ENCODE data around the gene PXYLP1. TPM values are rescaled to one million over a fixed set of nuclear protein-coding genes. Genes with fewer than 3 reads are reported as not detected.
A peak's percentile ranks its signal among the peaks of the same experiment; 100 is the strongest.

Gene PXYLP1
- total RNA-seq, 1 donor from 2014 or later, result 17.2 TPM

DNA sequence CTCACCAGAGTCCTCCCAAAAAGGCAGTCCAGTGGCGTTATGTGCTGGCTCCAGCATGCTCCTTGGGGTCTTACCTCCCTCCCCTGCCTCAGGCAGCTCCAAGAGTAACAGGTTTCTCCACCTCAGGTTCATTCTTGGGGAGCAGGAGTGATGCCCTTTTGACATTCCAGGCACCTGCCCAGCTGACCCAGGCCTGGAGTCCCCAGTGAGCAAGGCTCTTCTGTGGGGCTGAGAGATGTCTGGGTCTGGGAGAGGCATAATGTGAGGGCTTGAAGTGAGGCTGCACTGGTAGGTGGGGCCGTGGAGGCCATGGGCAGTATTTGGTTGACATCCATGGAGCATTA lies 15.3 kb downstream of the PXYLP1 start:
- Histone ChIP-seq H3K27me3 (ENCODE audit: control insufficient read depth in 3 of 3, insufficient read depth in 3 of 3, low read length in 3 of 3) (no peaks in the 10 kb centered on the region), H3K36me3 (ENCODE audit: control insufficient read depth in 3 of 3, insufficient read depth in 3 of 3, low read length in 3 of 3) (no peaks in the 10 kb centered on the region), H3K27ac (ENCODE audit: low read depth, low read length) (peak overlapping the region; percentile 64), H3K4me3 (ENCODE audit: low read length in 3 of 3) (no peak overlapping the region), H3K9ac (ENCODE audit: low read depth in 1 of 3, low read length in 3 of 3) (peak overlapping the region in 1 of 3 donors; percentile 55), H3K9me3 (ENCODE audit: control insufficient read depth in 3 of 3, low read length in 3 of 3) (no peaks in the 10 kb centered on the region), H3K4me1 (ENCODE audit: control insufficient read depth in 3 of 3, insufficient read depth in 3 of 3, low read length in 3 of 3) (peaks cover 28 to 33% (median 32%) of the 10 kb centered on the region in 3 donors)

DNA sequence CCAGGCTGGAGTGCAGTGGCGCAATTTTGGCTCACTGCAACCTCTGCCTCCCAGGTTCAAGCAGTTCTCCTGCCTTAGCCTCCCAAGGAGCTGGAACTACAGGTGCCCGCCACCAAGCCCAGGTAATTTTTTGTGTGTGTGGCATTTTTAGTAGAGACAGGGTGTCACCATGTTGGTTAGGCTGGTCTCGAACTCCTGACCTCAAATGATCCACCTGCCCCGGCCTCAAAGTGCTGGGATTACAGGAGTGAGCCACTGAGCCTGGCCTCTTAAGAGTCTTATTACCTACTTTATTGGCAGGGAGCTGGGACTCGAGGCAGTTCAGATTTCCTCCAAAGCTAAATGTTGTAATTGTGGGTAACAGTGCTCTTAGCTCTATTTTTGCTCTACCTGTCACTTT lies 16.4 kb downstream of the PXYLP1 start:
- H3K27ac ChIP-seq (ENCODE audit: low read depth, low read length), result no peak overlapping the region
- H3K4me3 ChIP-seq (ENCODE audit: low read length in 3 of 3), result no peak overlapping the region
- peaks cover 19 to 22% (median 20%) of the 10 kb centered on the region in 3 donors for H3K4me1 ChIP-seq (ENCODE audit: control insufficient read depth in 3 of 3, insufficient read depth in 3 of 3, low read length in 3 of 3)
- H3K27me3 ChIP-seq (ENCODE audit: control insufficient read depth in 3 of 3, insufficient read depth in 3 of 3, low read length in 3 of 3), result no peaks in the 10 kb centered on the region
- H3K9ac ChIP-seq (ENCODE audit: low read depth in 1 of 3, low read length in 3 of 3), result no peak overlapping the region
- no peaks in the 10 kb centered on the region for H3K36me3 ChIP-seq (ENCODE audit: control insufficient read depth in 3 of 3, insufficient read depth in 3 of 3, low read length in 3 of 3)
- no peaks in the 10 kb centered on the region for H3K9me3 ChIP-seq (ENCODE audit: control insufficient read depth in 3 of 3, low read length in 3 of 3)

DNA sequence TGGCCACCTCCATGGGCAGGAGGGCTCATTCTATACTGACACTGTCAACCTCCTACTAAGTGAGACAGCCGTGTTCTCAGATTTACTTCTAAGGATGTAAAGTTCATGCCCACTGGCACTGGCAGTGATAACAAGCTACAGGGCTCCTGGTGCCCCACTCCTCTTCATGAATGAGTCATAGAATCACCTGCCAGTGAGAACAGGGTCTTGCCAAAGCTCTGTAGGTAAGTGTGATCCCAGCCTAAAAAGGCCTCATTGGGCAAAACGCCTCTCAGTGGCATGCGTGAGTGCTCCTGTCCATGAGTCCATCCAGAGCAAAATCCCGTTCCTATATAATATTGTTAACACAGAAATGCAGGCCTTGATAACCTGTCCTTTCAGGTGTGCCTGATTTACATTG lies 17.4 kb downstream of the PXYLP1 start:
- no peak overlapping the region for H3K27ac ChIP-seq (ENCODE audit: low read depth, low read length)
- H3K9me3 ChIP-seq (ENCODE audit: control insufficient read depth in 3 of 3, low read length in 3 of 3), result no peaks in the 10 kb centered on the region
- no peak overlapping the region for H3K9ac ChIP-seq (ENCODE audit: low read depth in 1 of 3, low read length in 3 of 3)

DNA sequence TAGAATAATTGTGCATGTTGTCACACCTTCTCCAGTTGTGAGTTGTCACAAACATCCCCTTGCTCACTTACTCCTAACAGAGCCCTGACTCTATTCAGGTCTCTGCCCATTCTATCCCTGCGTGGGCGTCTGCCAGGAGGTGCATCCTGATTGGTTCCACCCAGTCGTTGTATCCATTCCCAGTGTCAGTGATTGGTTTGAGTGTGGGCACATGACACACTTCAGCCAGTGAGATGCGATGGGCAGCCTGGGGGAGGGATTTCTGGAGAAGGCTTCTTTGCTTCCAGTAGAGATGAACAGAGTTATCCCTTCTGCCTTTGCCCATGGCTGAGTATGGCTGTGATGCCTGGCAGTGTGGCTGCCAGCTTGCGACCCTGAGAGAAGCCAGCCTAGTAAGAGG lies 18.7 kb downstream of the PXYLP1 start:
- no peaks in the 10 kb centered on the region for H3K9me3 ChIP-seq (ENCODE audit: control insufficient read depth in 3 of 3, low read length in 3 of 3)
- H3K36me3 ChIP-seq (ENCODE audit: control insufficient read depth in 3 of 3, insufficient read depth in 3 of 3, low read length in 3 of 3), result no peaks in the 10 kb centered on the region
- H3K4me3 ChIP-seq (ENCODE audit: low read length in 3 of 3), result no peak overlapping the region
- H3K27me3 ChIP-seq (ENCODE audit: control insufficient read depth in 3 of 3, insufficient read depth in 3 of 3, low read length in 3 of 3), result no peaks in the 10 kb centered on the region
- H3K4me1 ChIP-seq (ENCODE audit: control insufficient read depth in 3 of 3, insufficient read depth in 3 of 3, low read length in 3 of 3), result peaks cover 18 to 19% (median 19%) of the 10 kb centered on the region in 3 donors
- no peak overlapping the region for H3K27ac ChIP-seq (ENCODE audit: low read depth, low read length)
- H3K9ac ChIP-seq (ENCODE audit: low read depth in 1 of 3, low read length in 3 of 3), result no peak overlapping the region

More for the DNA sequence above, 17.4 kb downstream of the PXYLP1 start:
- no peaks in the 10 kb centered on the region for H3K27me3 ChIP-seq (ENCODE audit: control insufficient read depth in 3 of 3, insufficient read depth in 3 of 3, low read length in 3 of 3)
- no peak overlapping the region for H3K4me3 ChIP-seq (ENCODE audit: low read length in 3 of 3)
- H3K4me1 ChIP-seq (ENCODE audit: control insufficient read depth in 3 of 3, insufficient read depth in 3 of 3, low read length in 3 of 3), result peaks cover 17 to 19% (median 18%) of the 10 kb centered on the region in 3 donors
- no peaks in the 10 kb centered on the region for H3K36me3 ChIP-seq (ENCODE audit: control insufficient read depth in 3 of 3, insufficient read depth in 3 of 3, low read length in 3 of 3)

DNA sequence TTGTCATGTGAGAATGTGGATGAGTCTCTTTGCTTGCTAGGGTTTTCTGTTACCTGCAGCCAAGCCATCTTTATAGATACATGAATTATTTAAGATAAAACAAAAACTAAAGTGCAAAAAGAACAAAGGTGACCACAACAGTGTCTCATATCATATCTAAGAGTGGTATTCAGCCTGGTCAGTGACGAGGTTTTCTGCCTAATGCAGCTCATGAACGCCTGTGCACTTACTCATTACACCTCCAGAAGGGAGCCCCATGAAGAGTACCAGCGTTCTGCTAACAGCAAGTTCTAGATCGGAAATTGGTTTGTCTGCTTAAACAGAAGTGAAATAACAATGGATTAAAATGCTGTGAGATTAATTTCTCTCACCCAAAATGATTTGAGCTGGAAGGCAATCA lies 19.2 kb downstream of the PXYLP1 start:
- H3K9ac ChIP-seq (ENCODE audit: low read depth in 1 of 3, low read length in 3 of 3), result no peak overlapping the region
- no peaks in the 10 kb centered on the region for H3K9me3 ChIP-seq (ENCODE audit: control insufficient read depth in 3 of 3, low read length in 3 of 3)
- H3K36me3 ChIP-seq (ENCODE audit: control insufficient read depth in 3 of 3, insufficient read depth in 3 of 3, low read length in 3 of 3), result no peaks in the 10 kb centered on the region
- H3K4me1 ChIP-seq (ENCODE audit: control insufficient read depth in 3 of 3, insufficient read depth in 3 of 3, low read length in 3 of 3), result peaks cover 15 to 20% (median 20%) of the 10 kb centered on the region in 3 donors
- no peak overlapping the region for H3K4me3 ChIP-seq (ENCODE audit: low read length in 3 of 3)
- H3K27ac ChIP-seq (ENCODE audit: low read depth, low read length), result no peak overlapping the region
- no peaks in the 10 kb centered on the region for H3K27me3 ChIP-seq (ENCODE audit: control insufficient read depth in 3 of 3, insufficient read depth in 3 of 3, low read length in 3 of 3)

DNA sequence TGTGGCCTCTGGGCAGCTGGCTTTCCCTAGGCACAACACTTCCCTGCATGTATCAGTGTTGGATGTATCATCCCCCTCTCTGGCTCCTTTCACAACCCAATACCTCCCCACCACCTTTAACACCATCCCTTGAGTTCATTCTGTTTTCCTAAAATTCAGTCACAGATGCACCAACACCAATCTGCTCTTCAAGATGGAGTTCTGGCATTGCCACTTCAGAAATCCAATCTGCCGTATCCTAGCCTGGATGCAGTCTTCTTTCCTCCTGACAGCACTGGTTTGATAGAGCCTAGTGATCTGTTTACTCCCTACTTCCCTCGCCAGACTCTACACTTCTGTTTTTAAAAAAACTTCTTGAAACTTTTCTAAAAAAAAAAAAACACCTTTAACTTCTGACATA lies 21.7 kb downstream of the PXYLP1 start:
- no peaks in the 10 kb centered on the region for H3K36me3 ChIP-seq (ENCODE audit: control insufficient read depth in 3 of 3, insufficient read depth in 3 of 3, low read length in 3 of 3)
- no peak overlapping the region for H3K27ac ChIP-seq (ENCODE audit: low read depth, low read length)
- no peak overlapping the region for H3K9ac ChIP-seq (ENCODE audit: low read depth in 1 of 3, low read length in 3 of 3)
- no peaks in the 10 kb centered on the region for H3K9me3 ChIP-seq (ENCODE audit: control insufficient read depth in 3 of 3, low read length in 3 of 3)
- H3K4me3 ChIP-seq (ENCODE audit: low read length in 3 of 3), result no peak overlapping the region
- H3K27me3 ChIP-seq (ENCODE audit: control insufficient read depth in 3 of 3, insufficient read depth in 3 of 3, low read length in 3 of 3), result no peaks in the 10 kb centered on the region
- H3K4me1 ChIP-seq (ENCODE audit: control insufficient read depth in 3 of 3, insufficient read depth in 3 of 3, low read length in 3 of 3), result peaks cover 0 to 15% (median 9%) of the 10 kb centered on the region in 3 donors

DNA sequence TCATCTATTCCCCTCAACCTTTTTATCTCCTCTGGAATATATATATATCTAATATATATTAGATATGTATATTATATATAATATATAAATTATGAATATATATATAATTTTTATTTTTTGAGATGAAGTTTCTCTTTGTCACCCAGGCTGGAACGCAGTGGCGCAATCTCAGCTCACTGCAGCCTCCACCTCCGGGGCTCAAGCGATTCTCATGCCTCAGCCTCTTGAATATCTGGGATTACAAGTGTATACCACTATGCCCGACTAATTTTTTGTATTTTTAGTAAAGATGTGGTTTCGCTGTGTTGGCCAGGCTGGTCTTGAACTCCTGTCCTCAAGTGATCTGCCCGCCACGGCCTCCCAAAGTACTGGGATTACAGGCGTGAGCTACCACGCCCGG lies 22.2 kb downstream of the PXYLP1 start:
- H3K4me3 ChIP-seq (ENCODE audit: low read length in 3 of 3), result no peak overlapping the region
- no peaks in the 10 kb centered on the region for H3K27me3 ChIP-seq (ENCODE audit: control insufficient read depth in 3 of 3, insufficient read depth in 3 of 3, low read length in 3 of 3)

DNA sequence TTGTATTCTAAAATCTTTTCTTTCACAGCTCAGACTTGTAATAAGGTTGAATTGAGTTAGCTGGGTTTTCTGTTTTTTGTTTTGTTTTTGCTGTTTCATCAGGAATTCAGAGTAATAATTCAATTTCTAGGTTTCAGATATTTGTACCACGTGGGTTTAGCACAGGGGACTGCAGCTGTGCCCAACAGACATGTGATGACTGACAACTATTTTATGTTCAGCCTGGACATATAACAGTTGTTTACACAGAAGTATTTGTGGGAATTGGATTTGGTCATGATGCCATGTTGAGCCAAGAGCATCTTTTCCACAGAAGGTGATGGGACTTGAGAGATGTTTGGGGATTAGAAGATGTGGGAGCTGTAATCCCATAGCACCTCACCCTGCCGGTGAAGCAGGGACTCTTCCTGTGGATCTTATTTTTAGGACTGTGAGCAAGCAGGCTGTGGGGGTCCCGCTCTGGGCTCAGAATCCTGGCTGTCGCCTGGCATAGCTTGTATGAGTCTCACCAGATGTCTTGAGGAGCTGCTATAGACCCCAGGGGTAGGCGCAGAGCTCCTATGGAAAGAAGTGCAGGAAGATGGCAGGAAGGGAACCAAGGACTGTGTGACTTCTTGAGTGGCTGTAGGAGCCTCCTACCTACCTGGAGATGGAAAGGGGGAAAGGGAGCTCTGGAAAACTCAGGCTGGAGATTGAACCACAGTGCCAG lies 23.7 kb downstream of the PXYLP1 start:
- H3K9me3 ChIP-seq (ENCODE audit: control insufficient read depth in 3 of 3, low read length in 3 of 3), result no peaks in the 10 kb centered on the region
- no peak overlapping the region for H3K9ac ChIP-seq (ENCODE audit: low read depth in 1 of 3, low read length in 3 of 3)
- H3K36me3 ChIP-seq (ENCODE audit: control insufficient read depth in 3 of 3, insufficient read depth in 3 of 3, low read length in 3 of 3), result no peaks in the 10 kb centered on the region
- H3K27me3 ChIP-seq (ENCODE audit: control insufficient read depth in 3 of 3, insufficient read depth in 3 of 3, low read length in 3 of 3), result no peaks in the 10 kb centered on the region
- peaks cover 0 to 15% (median 9%) of the 10 kb centered on the region in 3 donors for H3K4me1 ChIP-seq (ENCODE audit: control insufficient read depth in 3 of 3, insufficient read depth in 3 of 3, low read length in 3 of 3)
- H3K27ac ChIP-seq (ENCODE audit: low read depth, low read length), result no peak overlapping the region
- no peak overlapping the region for H3K4me3 ChIP-seq (ENCODE audit: low read length in 3 of 3)

More for the DNA sequence above, 22.2 kb downstream of the PXYLP1 start:
- Histone ChIP-seq H3K9me3 (ENCODE audit: control insufficient read depth in 3 of 3, low read length in 3 of 3) (no peaks in the 10 kb centered on the region), H3K9ac (ENCODE audit: low read depth in 1 of 3, low read length in 3 of 3) (no peak overlapping the region), H3K4me1 (ENCODE audit: control insufficient read depth in 3 of 3, insufficient read depth in 3 of 3, low read length in 3 of 3) (peaks cover 0 to 15% (median 9%) of the 10 kb centered on the region in 3 donors), H3K27ac (ENCODE audit: low read depth, low read length) (no peak overlapping the region), H3K36me3 (ENCODE audit: control insufficient read depth in 3 of 3, insufficient read depth in 3 of 3, low read length in 3 of 3) (no peaks in the 10 kb centered on the region)

DNA sequence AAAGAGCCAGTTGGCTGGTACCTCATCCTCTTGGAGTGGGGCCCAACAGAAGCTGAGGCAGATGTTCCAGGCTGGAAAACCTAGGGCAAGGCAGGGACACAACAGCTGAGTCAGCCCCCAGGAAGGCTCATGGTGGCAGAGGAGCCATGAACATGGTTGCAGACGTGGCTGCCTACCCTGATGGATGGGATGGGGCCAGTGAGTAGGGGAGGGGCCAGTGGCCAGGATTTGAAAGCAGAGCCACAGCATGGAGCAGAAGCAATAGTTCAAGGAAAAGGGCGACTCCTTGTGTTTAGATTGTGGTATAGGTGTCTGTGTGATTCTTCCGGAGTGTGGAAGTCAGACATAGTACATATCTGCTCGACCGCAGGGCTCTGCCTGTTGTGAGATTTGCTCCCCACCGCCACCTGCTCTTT lies 24.2 kb downstream of the PXYLP1 start:
- Histone ChIP-seq H3K27ac (ENCODE audit: low read depth, low read length) (no peak overlapping the region), H3K27me3 (ENCODE audit: control insufficient read depth in 3 of 3, insufficient read depth in 3 of 3, low read length in 3 of 3) (no peaks in the 10 kb centered on the region), H3K9ac (ENCODE audit: low read depth in 1 of 3, low read length in 3 of 3) (no peak overlapping the region), H3K9me3 (ENCODE audit: control insufficient read depth in 3 of 3, low read length in 3 of 3) (no peaks in the 10 kb centered on the region), H3K4me1 (ENCODE audit: control insufficient read depth in 3 of 3, insufficient read depth in 3 of 3, low read length in 3 of 3) (peaks cover 0 to 15% (median 9%) of the 10 kb centered on the region in 3 donors), H3K36me3 (ENCODE audit: control insufficient read depth in 3 of 3, insufficient read depth in 3 of 3, low read length in 3 of 3) (peaks cover 0 to 2% (median 0%) of the 10 kb centered on the region in 3 donors), H3K4me3 (ENCODE audit: low read length in 3 of 3) (no peak overlapping the region)

DNA sequence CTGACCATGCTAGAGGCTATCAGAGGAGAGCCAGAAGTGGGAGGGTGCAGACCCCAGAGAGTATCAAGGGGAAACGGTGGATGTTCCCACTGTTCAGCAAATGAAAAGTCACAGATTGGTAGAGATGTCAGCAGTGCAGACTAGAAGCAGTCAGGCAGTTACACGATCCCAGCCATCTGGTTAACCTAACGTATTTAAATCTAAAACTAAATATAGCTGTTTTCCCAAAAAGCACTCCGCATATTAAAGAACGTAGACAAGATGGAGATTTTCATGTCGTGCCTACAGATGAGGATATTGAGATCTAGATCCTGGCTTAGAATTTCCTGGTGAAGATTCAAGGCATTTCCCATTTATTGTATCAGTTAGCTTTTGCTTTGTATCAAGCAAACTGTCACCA lies 25.2 kb downstream of the PXYLP1 start:
- Histone ChIP-seq H3K27ac (ENCODE audit: low read depth, low read length) (no peak overlapping the region), H3K36me3 (ENCODE audit: control insufficient read depth in 3 of 3, insufficient read depth in 3 of 3, low read length in 3 of 3) (peaks cover 0 to 6% (median 0%) of the 10 kb centered on the region in 3 donors), H3K9ac (ENCODE audit: low read depth in 1 of 3, low read length in 3 of 3) (no peak overlapping the region), H3K27me3 (ENCODE audit: control insufficient read depth in 3 of 3, insufficient read depth in 3 of 3, low read length in 3 of 3) (no peaks in the 10 kb centered on the region), H3K4me3 (ENCODE audit: low read length in 3 of 3) (no peak overlapping the region), H3K9me3 (ENCODE audit: control insufficient read depth in 3 of 3, low read length in 3 of 3) (no peaks in the 10 kb centered on the region), H3K4me1 (ENCODE audit: control insufficient read depth in 3 of 3, insufficient read depth in 3 of 3, low read length in 3 of 3) (peaks cover 0 to 15% (median 9%) of the 10 kb centered on the region in 3 donors)
